ENCODE results near the gene DNM3.

Gene DNM3

DNA sequence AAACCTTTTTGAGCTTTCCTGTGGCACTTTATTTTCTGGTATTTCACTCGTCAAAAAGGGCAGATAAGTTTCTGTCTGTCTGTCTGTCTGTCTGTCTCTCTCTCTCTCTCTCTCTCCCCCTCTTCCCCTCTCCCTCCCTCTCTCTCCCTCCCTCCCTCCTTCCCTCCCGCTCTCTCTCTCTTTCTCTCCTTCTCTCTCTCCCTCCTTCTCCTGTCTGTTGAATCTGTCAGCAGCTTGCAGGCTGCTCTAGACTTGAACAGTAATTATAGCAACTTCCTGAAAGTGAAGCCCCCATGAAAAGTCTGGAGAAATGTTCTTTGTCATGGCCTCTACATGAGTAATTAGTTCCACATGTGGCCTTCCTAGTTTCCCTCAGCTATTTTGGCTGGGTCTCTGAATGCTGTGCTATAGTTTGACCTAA, 303.9 kb downstream of the DNM3 start:
- TF ChIP-seq, protein P1, sequence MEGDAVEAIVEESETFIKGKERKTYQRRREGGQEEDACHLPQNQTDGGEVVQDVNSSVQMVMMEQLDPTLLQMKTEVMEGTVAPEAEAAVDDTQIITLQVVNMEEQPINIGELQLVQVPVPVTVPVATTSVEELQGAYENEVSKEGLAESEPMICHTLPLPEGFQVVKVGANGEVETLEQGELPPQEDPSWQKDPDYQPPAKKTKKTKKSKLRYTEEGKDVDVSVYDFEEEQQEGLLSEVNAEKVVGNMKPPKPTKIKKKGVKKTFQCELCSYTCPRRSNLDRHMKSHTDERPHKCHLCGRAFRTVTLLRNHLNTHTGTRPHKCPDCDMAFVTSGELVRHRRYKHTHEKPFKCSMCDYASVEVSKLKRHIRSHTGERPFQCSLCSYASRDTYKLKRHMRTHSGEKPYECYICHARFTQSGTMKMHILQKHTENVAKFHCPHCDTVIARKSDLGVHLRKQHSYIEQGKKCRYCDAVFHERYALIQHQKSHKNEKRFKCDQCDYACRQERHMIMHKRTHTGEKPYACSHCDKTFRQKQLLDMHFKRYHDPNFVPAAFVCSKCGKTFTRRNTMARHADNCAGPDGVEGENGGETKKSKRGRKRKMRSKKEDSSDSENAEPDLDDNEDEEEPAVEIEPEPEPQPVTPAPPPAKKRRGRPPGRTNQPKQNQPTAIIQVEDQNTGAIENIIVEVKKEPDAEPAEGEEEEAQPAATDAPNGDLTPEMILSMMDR (IDR thresholded peaks at IDR 0.05): no peak

GRCh38 chr1:172145656-172146055, 304.4 kb downstream of the DNM3 start:
- TF ChIP-seq, protein P1 (IDR thresholded peaks at IDR 0.05): no peak

DNA sequence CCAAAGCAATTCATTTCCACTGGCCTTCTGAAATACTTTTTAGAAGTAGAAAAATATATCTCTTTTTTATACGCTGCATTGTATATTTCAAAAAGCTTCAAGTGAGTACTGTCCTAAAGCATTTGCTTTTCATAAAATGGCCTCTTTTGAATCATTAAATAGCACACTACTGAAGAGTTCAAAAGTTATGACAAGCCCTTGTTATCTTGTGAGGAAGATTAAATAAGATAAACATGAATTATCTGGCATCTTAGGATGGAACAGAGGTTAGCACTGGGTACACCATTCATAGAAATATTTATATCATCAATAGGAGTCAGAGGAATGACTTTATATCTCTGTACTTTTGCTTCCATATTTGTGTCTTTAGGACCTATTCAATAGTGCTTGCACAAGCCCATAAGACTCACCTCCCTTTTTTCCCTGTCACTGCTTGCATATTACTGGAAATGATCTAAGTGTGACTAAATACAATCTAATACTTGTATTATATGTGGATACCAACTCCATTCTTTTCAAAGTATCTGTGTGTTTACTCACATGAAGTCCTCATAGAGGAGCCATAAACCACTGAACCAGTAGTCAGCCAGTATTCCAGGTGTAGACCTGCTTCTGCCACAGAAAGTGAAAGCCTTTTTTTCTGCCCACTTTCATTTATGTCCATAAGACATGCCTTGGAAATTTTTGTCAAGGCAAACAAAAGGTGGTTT, 305.0 kb downstream of the DNM3 start:
- TF ChIP-seq, protein P1 (IDR thresholded peaks at IDR 0.05): no peak

DNA sequence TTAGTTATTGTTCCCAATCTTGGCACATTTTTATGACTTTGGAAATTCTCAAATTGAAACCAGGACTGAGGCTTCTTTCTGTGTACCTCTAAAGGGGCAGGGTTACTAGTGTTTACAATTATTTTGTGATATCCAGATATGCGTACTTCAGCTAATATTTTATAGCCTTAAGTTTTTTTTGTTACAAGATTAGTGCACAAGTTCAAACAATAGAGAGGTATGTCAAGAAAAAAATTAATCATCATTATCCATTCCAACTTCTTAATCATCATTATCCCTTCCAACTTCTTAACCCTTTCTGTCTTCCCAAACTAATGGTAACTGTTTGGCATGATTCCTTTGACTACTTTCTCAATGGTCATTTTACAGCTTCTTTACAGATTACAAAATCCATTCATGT, 306.2 kb downstream of the DNM3 start:
- TF ChIP-seq, protein P1 (IDR thresholded peaks at IDR 0.05): no peak

DNA sequence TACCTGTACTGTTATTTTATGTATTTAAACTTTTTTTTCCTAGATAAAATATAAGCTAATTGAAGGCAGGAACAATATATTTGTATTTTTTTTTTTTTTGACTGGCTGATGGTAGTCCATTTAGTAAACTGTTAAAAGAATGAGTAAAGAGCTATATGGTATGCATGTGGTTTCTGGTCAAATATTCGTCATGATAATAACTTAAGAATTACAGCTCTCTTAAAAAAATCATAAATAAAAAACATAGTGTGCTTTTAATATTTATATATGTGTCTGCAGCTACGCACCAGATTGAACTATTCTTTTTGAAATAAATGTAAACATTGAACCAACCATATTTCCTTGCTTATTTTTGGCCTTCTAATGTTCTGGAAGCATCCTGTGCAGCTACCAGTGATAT, 306.9 kb downstream of the DNM3 start:
- TF ChIP-seq, protein P1 (IDR thresholded peaks at IDR 0.05): no peak

GRCh38 chr1:172148707-172149106, 307.4 kb downstream of the DNM3 start:
- TF ChIP-seq, protein P1 (IDR thresholded peaks at IDR 0.05): no peak

GRCh38 chr1:172149346-172149745, 308.0 kb downstream of the DNM3 start:
- TF ChIP-seq, protein P1 (IDR thresholded peaks at IDR 0.05): no peak

GRCh38 chr1:172154551-172154950, 313.3 kb downstream of the DNM3 start:
- TF ChIP-seq, protein P1 (IDR thresholded peaks at IDR 0.05): no peak

All from LNCAP (cell line).